HTERT RPE-1 (cell line): Measurements from ENCODE around the gene CDH2.
"Not testable (repeated sequence)": the region's sequence is repeated elsewhere in the genome, so short reads cannot be mapped to it uniquely, and the experiment has no call there.

Experiments
- in situ Hi-C: fragments of 300-500 bp; cut with MboI; formaldehyde crosslinking; loops from 4 replicates; pipeline ENCODE4 v1.14.3; 2020; ENCODE audit warnings: low sequenced_read_pairs

The CDH2 gene

DNA sequence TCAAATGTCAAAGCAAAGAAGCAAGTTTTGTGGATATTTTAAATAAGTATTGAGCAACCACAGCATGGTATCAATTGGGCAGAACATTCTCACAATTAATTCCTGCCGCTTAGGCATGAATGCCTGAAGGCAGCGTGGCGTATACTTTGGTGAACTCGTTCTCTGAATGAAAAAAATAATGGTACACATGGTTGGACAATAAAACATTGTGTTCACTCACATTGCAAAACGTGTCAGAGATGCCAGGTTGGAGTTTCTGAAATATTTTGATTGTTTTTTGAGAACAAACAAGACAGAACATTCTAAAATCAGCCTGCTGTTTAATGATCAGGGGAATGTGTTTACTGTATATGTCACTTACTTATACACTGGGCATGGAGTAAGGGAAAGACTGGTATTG lies 254.2 kb downstream of the CDH2 start:
- in situ Hi-C loops: no loop called here

GRCh38 chr18:27921904-27922751 lies 254.8 kb downstream of the CDH2 start:
- in situ Hi-C loops: no loop called here

- in situ Hi-C loops: no loop called here
Measured at GRCh38 chr18:27921392-27921791, 255.5 kb downstream of the CDH2 start.

GRCh38 chr18:27920836-27921235 lies 256.1 kb downstream of the CDH2 start:
- in situ Hi-C loops: no loop called here

DNA sequence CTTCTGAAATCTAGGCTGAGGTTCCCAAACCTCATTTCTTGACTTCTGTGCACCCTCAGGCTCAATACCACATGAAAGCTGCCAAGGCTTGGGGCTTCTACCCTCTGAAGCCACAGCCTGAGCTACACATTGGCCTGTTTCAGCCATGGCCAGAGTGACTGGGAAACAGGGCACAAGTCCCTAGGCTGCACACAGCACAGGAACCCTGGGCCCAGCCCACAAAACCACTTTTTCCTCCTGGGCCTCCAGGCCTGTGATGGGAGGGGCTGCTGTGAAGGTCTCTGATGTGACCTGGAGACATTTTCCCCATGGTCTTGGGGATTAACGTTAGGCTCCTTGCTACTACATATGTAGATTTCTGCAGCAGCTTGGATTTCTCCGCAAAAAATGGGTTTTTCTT lies 270.7 kb downstream of the CDH2 start:
- in situ Hi-C loops: not testable (repeated sequence)

DNA sequence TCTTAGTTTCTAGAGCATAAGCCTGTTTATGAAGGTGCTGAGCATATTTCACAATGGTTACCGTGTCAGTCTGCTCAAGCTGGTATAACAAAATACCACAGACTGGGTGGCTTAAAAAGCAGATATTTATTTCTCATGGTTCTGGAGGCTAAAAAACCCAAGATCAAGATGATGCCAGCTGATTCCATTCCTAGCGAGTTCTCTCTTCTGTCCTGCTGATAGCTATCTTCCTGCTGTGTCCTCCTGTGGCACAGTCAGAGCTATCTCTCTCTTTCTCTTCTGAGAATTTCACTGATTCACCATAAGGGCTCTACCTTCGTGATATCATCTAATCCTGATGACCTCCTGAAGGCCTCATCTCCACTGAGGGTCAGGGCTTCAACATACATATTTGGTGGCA lies 273.0 kb downstream of the CDH2 start:
- in situ Hi-C loops: no loop called here

GRCh38 chr18:27901424-27902226 lies 275.3 kb downstream of the CDH2 start:
- in situ Hi-C loops: no loop called here
